IPS DF 19.7 (cell line): ENCODE data around the gene LRRC51.
A peak's percentile ranks its signal among the peaks of the same experiment; 100 is the strongest.

Experiments used
- DNase-seq: peaks from one replicate; pipeline ENCODE4 v3.0.0-alpha.2; 2013; ENCODE audit warnings: low read depth, low spot score

Gene LRRC51

DNA sequence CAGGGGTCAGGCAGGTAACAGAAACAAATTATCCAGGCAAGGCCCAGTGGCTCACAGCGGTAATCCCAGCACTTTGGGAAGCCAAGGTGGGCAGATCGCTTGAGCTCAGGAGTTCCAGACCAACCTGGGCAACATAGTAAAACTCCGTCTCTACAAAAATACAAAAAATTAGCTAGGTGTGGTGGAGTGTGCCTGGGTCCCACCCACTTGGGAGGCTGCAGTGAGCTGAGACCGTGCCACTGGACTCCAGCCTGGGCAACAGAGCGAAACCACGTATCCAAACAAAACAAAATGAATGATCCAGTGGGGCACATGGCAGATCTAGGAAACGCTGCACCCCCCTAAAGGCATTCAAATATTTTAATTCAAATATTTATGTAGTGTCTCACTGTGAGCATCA is 10.2 kb upstream of the LRRC51 start:
- no peak for DNase-seq

GRCh38 chr11:72072348-72072747 is 8.3 kb upstream of the LRRC51 start:
- no peak for DNase-seq

DNA sequence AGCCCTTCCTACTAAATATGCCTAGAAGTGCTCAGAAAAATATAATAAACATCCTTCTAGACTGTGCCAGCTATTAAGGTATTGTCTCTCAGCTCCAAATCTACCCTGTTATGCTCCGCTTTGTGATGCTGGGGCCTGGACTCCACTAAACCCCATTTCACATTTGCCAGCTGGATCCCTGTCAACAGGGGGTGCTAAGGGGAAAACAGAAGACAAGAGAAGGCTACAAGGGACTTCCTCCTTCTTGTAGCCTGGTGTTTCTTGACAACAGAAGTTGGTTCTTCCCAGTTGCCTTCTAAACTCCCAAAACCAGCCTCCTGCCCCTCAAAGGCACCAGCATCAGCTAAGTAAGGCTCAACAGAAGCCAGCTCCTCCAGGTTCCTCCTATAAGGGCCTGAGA is 5.5 kb upstream of the LRRC51 start:
- no peak for DNase-seq

DNA sequence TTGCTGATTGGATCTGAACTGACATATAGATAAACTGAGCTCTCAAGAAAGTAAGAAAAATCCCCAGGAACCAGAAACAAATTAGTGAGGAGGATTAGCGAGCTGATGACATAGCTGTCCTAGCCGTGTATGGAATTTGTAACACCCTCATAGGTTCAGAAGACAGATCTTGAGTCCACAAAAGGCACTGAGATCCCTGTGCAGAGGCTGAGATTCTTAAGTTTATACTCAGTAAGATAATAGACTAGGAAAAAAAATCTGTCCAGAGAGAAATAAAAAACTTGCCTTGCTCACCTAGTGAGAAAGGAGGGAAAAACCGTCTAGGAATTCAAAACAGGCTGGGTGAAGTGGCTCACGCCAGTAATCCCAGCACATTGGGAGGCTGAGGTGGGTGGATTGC is 4.9 kb upstream of the LRRC51 start:
- DNase-seq: no peak

- no peak for DNase-seq
These were observed 2.2 kb upstream of the LRRC51 start for GRCh38 chr11:72078477-72078876.

GRCh38 chr11:72079819-72080325 is 778 bp upstream of the LRRC51 start:
- DNase-seq: no peak

DNA sequence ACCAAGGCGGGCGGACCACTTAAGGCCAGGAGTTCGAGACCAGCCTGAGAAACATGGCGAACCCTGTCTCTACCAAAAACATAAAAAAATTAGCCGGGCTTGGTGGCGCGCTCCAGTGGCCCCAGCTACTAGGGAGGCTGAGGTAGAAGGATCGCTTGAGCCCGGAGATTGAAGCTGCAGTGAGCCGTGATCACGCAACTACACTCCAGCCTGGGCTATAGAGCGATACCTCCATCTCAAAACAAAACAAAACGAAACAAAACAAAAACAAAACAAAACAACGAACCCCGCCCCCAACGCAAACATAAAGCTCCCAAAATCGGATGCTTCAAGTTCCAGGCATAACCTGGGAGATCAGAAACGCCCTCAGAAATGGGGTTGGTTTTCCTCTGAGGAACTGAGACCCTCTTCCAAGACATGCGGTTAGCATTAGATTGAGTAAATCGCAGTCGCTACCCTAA is 564 bp downstream of the LRRC51 start:
- no peak for DNase-seq

- no peak for DNase-seq
These were observed 1.3 kb downstream of the LRRC51 start for GRCh38 chr11:72081821-72082453.

DNA sequence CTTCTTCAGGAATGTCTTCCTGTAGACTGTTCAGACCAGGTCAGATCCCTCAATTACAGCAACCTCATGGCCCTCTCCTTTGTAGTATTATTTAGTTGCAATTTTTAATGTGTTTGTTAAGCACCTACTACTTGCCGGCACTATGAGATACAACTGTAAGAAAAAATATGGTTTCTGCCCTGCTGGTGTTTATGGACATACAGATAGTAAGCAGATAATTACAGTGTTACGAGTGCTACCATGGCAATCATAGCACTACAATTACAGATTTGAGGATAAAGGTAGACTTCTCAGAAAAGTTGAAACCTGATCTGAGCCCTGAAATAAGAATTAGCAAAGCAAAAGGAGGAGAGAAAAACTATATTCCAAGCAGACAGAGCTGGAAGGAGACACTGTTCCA is 2.8 kb downstream of the LRRC51 start:
- no peak for DNase-seq

DNA sequence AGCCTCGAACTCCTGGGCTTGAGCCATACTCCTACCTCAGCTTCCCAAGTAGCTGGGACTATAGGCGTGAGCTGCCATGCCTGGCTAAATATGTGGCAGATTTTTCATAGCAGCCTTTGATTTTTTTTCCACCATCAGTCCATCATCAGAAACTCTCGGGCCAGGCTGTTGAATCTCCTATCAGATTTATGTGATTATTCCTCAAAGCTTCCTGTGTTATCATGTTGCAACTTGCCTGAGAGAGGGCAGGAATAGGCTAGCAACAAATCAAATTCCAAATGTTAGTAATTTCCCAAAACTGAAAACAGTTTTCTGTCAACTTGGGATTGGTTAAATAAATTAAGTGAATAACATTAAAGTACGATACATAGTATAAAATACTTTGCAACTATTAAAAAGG is 3.4 kb downstream of the LRRC51 start:
- no peak for DNase-seq

- no peak for DNase-seq
These were observed 4.3 kb downstream of the LRRC51 start for GRCh38 chr11:72084965-72085364.

DNA sequence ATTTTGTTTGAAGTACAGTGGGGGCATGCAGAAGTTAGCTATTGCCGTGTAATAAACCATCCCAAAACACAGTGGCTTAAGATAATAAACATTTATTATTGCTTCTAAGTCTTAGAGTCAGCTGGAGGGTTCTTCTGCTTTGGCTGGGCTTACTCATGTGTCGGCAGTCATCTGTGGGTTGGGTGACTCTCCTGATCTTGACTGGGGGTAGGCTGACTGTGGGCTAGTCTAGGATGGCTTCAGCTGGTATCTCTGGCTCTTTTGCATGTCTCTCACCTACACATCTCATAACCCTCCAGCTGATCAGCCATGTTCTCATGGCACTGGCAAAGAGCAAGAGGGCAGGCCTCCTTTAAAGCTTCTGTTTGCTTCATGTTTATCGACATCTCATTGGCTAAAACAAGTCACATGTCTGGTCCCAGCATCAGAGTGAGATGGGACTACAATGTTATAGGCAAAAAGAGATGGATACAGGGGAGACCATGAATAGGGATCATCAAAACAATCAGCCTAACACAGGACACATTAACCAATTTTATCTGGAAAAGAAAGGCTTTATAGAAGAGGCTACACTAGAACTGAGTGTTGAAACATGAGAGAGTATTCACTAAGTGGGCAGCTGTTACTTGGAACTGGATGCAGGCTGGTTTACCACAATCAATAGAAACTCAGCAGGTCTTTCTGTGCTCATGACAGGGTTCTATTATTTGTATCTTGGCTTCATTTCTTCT is 5.1 kb downstream of the LRRC51 start:
- DNase-seq: no peak

GRCh38 chr11:72088076-72088808 is 7.6 kb downstream of the LRRC51 start:
- DNase-seq: no peak

- DNase-seq: no peak
These were observed 10.6 kb downstream of the LRRC51 start for GRCh38 chr11:72091292-72091691.

- DNase-seq: no peak
These were observed 18.1 kb downstream of the LRRC51 start for GRCh38 chr11:72098741-72099140.

GRCh38 chr11:72100009-72100408 is 19.4 kb downstream of the LRRC51 start:
- no peak for DNase-seq

DNA sequence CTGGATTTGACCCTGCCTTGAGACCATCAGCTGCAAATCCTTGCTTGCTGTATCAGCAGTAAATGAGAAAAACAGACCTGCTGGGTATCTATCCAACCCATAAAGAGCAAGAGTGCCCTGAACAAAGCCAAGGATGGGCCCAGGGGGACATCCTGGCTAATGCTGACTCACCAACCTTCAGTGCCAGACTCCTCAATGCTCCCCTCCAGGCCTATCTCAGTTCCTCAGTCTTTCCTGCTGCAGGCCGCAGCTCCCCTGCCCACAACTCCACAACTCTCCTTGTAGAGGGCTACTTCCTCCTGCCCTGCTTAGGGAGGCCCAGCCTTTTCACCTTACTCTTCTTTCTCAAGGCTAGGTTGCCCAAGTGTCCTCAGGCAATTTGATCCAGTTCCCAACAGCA is 19.8 kb downstream of the LRRC51 start:
- DNase-seq: no peak

DNA sequence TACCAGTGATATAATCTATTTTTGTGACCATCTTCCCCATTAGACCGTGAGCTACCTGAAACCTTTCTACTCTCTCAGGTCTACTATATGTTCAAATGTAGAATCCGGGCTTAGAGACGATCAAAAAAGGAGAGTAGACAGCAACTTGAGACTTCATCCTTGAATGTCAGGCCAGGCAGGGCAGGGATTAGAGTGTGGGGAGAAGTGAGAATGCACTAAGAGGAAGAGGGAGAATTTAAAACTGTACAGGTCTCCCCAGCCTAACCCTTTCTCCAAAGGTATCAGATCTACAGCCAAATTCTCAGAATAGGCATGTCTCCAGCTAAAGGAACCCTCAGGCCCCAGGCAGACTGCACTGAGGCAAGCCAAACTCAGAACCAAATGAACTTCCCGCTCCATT is 21.5 kb downstream of the LRRC51 start:
- no peak for DNase-seq

- no peak for DNase-seq
These were observed 21.9 kb downstream of the LRRC51 start for GRCh38 chr11:72102631-72102945.

DNA sequence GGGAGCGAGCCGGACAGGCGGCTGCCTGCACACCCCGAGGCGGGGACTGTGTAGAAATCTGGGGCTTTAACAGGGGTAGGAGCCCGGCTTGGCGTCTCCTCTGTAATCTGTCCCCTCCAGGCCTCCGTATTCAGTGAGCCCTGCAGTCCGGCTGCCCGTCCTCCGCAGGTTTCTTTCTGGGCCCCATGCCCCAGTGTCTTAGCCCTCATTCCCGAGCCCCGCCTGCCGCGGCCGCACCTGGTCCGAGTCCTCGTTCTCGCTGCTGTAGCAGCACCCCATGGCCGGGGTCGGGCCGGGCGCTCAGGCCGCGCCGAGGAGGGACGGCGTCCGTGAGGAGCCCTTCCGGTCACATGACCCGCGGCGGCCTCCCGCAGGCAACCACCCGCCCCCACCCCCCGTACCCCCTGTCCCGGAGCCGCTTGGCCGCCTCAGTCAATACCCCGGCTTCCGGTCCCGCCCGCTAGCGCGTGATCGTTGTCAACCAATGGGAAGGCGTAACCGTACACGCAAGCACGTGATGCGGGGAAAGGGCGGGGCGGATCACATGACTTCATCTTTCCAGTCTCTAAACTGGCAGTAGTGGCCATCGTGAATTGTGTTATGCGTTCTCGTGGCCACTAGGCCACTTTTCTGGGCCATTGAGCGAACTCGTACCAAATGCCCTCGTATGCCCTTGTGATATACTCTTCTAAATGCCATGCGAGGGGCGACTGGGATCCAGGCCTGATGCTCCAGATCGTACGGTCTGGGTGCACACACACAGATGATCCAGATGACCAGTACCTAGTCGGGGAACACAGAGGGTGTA is 22.5 kb downstream of the LRRC51 start, which contains the start of gene LAMTOR1:
Gene LAMTOR1 (minus strand): TSS at position 352 of the 808 bp plus-strand sequence. CDS start 73 bp downstream, at position 279.
- DNase-seq: peak; percentile 96

DNA sequence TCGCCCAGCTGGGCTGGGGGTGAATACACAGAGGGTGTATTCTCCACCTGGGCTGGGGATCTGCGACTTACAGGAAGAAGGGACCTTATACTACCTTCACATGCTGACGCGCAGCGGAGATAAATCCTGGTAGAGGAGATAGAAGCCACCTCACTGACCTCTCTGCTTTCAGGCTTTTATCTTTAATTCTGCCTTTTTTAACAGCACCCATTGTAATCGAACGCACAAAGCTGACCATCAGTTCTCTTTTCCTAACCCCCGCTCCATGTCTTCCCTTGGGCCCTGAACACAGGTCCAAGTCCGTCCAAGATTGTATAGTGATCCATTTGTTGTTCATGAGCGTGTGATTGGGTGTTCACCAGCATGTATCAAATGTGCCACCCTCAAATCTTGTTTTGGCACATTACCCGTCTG is 23.1 kb downstream of the LRRC51 start:
- no peak for DNase-seq

DNA sequence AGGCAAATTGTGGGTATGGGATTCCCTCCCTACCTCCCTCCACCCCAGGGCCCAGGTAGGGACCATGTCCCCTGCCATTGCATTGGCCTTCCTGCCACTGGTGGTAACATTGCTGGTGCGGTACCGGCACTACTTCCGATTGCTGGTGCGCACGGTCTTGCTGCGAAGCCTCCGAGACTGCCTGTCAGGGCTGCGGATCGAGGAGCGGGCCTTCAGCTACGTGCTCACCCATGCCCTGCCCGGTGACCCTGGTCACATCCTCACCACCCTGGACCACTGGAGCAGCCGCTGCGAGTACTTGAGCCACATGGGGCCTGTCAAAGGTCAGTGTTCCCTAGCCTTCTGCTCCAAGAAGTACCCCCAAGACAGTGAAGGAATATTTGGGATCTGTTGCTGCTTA is 25.2 kb downstream of the LRRC51 start, which contains the start of gene TOMT:
Gene TOMT (plus strand): TSS at position 37 of the 400 bp plus-strand sequence. CDS start 28 bp downstream, at position 65.
- no peak for DNase-seq
